ENCODE measurements around the gene SORCS1. TPM values are rescaled to one million over a fixed set of nuclear protein-coding genes. Genes with fewer than 3 reads are reported as not detected.

SORCS1 gene
- polyA plus RNA-seq, 1 of the 3 experiments (the other 2 are of a cell fraction) = 0.66 TPM

DNA sequence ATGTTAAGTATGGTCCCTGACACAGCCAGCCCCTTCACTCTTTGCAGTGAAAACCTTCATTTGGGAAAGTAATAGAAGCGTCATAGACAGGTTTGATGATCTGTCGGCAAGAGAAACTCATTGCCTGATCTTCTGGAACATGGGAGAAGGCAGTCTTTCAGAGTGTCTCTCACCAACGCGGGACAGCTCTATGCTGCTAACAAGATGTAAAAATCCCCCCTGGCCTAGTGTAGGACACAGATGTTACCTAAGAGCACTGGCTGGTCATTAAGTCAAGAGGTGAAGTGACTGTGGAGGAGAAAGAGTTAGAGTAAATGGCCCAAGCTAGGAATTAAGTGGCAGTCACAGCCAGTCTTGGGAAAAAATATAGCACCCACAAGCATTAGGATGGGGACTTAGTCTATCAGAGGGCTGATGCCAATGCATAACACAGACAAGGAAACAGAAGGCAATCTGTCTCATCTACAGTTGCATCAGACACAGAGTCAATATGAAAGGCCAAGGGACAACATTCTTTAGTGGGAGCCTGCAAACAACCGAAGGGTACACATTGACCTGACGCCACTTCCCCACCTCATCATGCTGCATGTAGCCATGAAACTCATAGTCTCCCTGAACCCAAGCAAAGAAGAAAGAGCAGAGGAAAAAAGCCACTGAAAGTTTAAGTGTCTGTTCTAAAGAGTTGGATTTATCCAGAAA, 69.5 kb downstream of the SORCS1 start (continued):
- TF ChIP-seq, protein P1, sequence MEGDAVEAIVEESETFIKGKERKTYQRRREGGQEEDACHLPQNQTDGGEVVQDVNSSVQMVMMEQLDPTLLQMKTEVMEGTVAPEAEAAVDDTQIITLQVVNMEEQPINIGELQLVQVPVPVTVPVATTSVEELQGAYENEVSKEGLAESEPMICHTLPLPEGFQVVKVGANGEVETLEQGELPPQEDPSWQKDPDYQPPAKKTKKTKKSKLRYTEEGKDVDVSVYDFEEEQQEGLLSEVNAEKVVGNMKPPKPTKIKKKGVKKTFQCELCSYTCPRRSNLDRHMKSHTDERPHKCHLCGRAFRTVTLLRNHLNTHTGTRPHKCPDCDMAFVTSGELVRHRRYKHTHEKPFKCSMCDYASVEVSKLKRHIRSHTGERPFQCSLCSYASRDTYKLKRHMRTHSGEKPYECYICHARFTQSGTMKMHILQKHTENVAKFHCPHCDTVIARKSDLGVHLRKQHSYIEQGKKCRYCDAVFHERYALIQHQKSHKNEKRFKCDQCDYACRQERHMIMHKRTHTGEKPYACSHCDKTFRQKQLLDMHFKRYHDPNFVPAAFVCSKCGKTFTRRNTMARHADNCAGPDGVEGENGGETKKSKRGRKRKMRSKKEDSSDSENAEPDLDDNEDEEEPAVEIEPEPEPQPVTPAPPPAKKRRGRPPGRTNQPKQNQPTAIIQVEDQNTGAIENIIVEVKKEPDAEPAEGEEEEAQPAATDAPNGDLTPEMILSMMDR (IDR thresholded peaks at IDR 0.05) = no peak

DNA sequence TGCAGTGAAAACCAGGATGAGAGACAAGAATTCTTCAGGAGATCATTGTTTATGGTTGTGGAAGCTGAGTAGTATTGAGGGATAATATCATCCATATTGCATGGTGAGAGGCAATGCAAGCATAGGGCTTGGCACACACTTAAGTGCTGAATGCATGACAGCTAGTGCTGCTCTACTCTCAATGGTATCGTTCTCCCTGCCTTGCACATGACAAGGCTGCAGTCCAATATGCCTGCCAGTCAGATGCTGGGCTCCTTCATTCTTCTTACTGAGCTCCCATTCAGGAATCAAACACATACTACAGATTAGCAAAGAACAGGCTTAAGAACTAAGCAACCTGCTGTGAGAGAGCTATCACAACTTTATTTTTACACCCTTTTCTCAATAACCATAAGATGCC, 72.2 kb downstream of the SORCS1 start:
- H3K36me3 ChIP-seq (replicated peaks in 1 of 2; ENCODE audit: control insufficient read depth in 1 of 2, insufficient read depth in 2 of 2, low read length in 1 of 2) = no peaks in the 10 kb centered on the region
- no peaks in the 10 kb centered on the region for H3K9me2 ChIP-seq
- no peak overlapping the region for H3K4me2 ChIP-seq
- H3F3A ChIP-seq (replicated peaks; ENCODE audit: insufficient read depth) = no peaks in the 10 kb centered on the region
- H3K27ac ChIP-seq (ENCODE audit: low read depth in 2 of 2, low read length in 1 of 2) = no peak overlapping the region; a peak in 1 of 4 replicates
- no peak overlapping the region for H3K4me3 ChIP-seq (ENCODE audit: low read depth in 2 of 2, low read length in 1 of 2)
- ChIA-PET POLR2A (no interaction called here), CTCF (interaction anchor here (0.7 to 1.3 kb wide), 2 partner anchors 387 to 389 kb away, joined by 3 read pairs; no protein-coding TSS in a partner anchor)
- H2AFZ ChIP-seq (ENCODE audit: low read depth) = no peak overlapping the region
- H3K79me2 ChIP-seq (ENCODE audit: insufficient read depth) = no peaks in the 10 kb centered on the region
- TF ChIP-seq NRF1 (IDR thresholded peaks at IDR 0.05; ENCODE audit: low read depth, low read length) (no peak), GABPA (IDR thresholded peaks at IDR 0.05; ENCODE audit: low read depth) (no peak), ELF1 (IDR thresholded peaks at IDR 0.05) (no peak), FOXJ3 (CRISPR knock-in tag; IDR thresholded peaks at IDR 0.05) (no peak), GATA2 (CRISPR knock-in tag; IDR thresholded peaks at IDR 0.05) (no peak)
- TF ChIP-seq, protein P2, sequence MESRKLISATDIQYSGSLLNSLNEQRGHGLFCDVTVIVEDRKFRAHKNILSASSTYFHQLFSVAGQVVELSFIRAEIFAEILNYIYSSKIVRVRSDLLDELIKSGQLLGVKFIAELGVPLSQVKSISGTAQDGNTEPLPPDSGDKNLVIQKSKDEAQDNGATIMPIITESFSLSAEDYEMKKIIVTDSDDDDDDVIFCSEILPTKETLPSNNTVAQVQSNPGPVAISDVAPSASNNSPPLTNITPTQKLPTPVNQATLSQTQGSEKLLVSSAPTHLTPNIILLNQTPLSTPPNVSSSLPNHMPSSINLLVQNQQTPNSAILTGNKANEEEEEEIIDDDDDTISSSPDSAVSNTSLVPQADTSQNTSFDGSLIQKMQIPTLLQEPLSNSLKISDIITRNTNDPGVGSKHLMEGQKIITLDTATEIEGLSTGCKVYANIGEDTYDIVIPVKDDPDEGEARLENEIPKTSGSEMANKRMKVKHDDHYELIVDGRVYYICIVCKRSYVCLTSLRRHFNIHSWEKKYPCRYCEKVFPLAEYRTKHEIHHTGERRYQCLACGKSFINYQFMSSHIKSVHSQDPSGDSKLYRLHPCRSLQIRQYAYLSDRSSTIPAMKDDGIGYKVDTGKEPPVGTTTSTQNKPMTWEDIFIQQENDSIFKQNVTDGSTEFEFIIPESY (IDR thresholded peaks at IDR 0.05; ENCODE audit: borderline replicate concordance, low read depth) = no peak
- H3K4me1 ChIP-seq (ENCODE audit: control insufficient read depth in 1 of 2, insufficient read depth in 2 of 2, low read depth in 1 of 2, low read length in 1 of 2) = peaks cover 0 to 9% of the 10 kb centered on the region in 2 experiments; a peak in 2 of 4 replicates
- H3K9me3 ChIP-seq = no peaks in the 10 kb centered on the region
- H4K20me1 ChIP-seq (ENCODE audit: insufficient read depth) = no peaks in the 10 kb centered on the region
- H3K27me3 ChIP-seq (ENCODE audit: insufficient read depth) = no peaks in the 10 kb centered on the region
- no peak overlapping the region for H3K9ac ChIP-seq
- DNase-seq = no peak
- WGBS (ENCODE audit: low lambda C conversion rate) = 22% methylated on average over 1 of the region's 1 CpG

- H3K4me2 ChIP-seq = no peak overlapping the region
- H3K4me1 ChIP-seq (ENCODE audit: control insufficient read depth in 1 of 2, insufficient read depth in 2 of 2, low read depth in 1 of 2, low read length in 1 of 2) = peaks cover 0 to 9% of the 10 kb centered on the region in 2 experiments; a peak in 2 of 4 replicates
- WGBS (ENCODE audit: low lambda C conversion rate) = 44% methylated on average over 2 of the region's 2 CpGs
- ChIA-PET CTCF (interaction anchor here (1.3 kb wide), 1 partner anchor 385 kb away, joined by 3 read pairs; no protein-coding TSS in a partner anchor), POLR2A (no interaction called here)
- H3K9me2 ChIP-seq = no peaks in the 10 kb centered on the region
- no peak overlapping the region for H2AFZ ChIP-seq (ENCODE audit: low read depth)
- H3F3A ChIP-seq (replicated peaks; ENCODE audit: insufficient read depth) = no peaks in the 10 kb centered on the region
- DNase-seq = no peak
- H3K27ac ChIP-seq (ENCODE audit: low read depth in 2 of 2, low read length in 1 of 2) = no peak overlapping the region
- H3K79me2 ChIP-seq (ENCODE audit: insufficient read depth) = no peaks in the 10 kb centered on the region
- H4K20me1 ChIP-seq (ENCODE audit: insufficient read depth) = no peaks in the 10 kb centered on the region
- no peak overlapping the region for H3K9ac ChIP-seq
- H3K27me3 ChIP-seq (ENCODE audit: insufficient read depth) = no peaks in the 10 kb centered on the region
- no peaks in the 10 kb centered on the region for H3K9me3 ChIP-seq
- no peaks in the 10 kb centered on the region for H3K36me3 ChIP-seq (replicated peaks in 1 of 2; ENCODE audit: control insufficient read depth in 1 of 2, insufficient read depth in 2 of 2, low read length in 1 of 2)
- H3K4me3 ChIP-seq (ENCODE audit: low read depth in 2 of 2, low read length in 1 of 2) = no peak overlapping the region
- TF ChIP-seq YY1 (IDR thresholded peaks at IDR 0.05; ENCODE audit: low read depth) (no peak), IRF3 (IDR thresholded peaks at IDR 0.05; ENCODE audit: low read depth, low read length) (no peak), GABPA (IDR thresholded peaks at IDR 0.05; ENCODE audit: low read depth) (no peak), TCF12 (IDR thresholded peaks at IDR 0.05) (no peak), JUND (IDR thresholded peaks at IDR 0.05) (no peak), EP300 (IDR thresholded peaks at IDR 0.05; ENCODE audit: borderline replicate concordance in 1 of 2, low read depth in 1 of 2, low read length in 1 of 2) (no peak), FOXJ3 (CRISPR knock-in tag; IDR thresholded peaks at IDR 0.05) (no peak)
- TF ChIP-seq, protein P1 (IDR thresholded peaks at IDR 0.05) = no peak
- TF ChIP-seq, protein P2 (IDR thresholded peaks at IDR 0.05; ENCODE audit: borderline replicate concordance, low read depth) = no peak
- TF ChIP-seq, protein P3, sequence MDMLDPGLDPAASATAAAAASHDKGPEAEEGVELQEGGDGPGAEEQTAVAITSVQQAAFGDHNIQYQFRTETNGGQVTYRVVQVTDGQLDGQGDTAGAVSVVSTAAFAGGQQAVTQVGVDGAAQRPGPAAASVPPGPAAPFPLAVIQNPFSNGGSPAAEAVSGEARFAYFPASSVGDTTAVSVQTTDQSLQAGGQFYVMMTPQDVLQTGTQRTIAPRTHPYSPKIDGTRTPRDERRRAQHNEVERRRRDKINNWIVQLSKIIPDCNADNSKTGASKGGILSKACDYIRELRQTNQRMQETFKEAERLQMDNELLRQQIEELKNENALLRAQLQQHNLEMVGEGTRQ (IDR thresholded peaks at IDR 0.05; ENCODE audit: borderline replicate concordance, low read depth, low read length) = no peak
Measured at GRCh38 chr10:107091126-107091525, 73.4 kb downstream of the SORCS1 start.
